Heart left ventricle (tissue), 16 donors: ENCODE data around the gene SLK. TPM values are rescaled to one million over a fixed set of nuclear protein-coding genes. Genes with fewer than 3 reads are reported as not detected.

ENCODE experiments used
- ATAC-seq, 4 donors: fragments of 200-7000 bp; cut with Tn5 transposase; one replicate each; pipeline ENCODE4 v1.9.1; 2020 to 2022; ENCODE audit warnings: moderate library complexity in 4 of 4, mild to moderate bottlenecking in 3 of 4, moderate number of reproducible peaks in 1 of 4
- DNase-seq, 5 donors: peaks; one replicate each; pipeline ENCODE4 v3.0.0-alpha.2; 2020
- H3K27ac ChIP-seq, 12 donors: fragments of 200-600 bp; sonication (generic) in 4 of 12; one replicate each; pipeline versions ENCODE4 v1.5.0 to v1.8.0; 2016 to 2022; ENCODE audit warnings: mild to moderate bottlenecking in 2 of 12
- H3K27me3 ChIP-seq, 9 donors: fragments of 200-600 bp; sonication (generic) in 2 of 9; one replicate each; pipeline versions ENCODE4 v1.5.1 to v1.8.0; 2016 to 2022; ENCODE audit warnings: mild to moderate bottlenecking in 3 of 9
- H3K36me3 ChIP-seq, 9 donors: fragments of 200-600 bp; sonication (generic) in 2 of 9; one replicate each; pipeline versions ENCODE4 v1.5.0 to v1.8.0; 2018 to 2022; ENCODE audit warnings: mild to moderate bottlenecking in 2 of 9
- H3K4me1 ChIP-seq, 12 donors: fragments of 200-600 bp; sonication (generic) in 4 of 12; one replicate each; pipeline versions ENCODE4 v1.5.0 to v1.8.0; 2016 to 2022; ENCODE audit warnings: mild to moderate bottlenecking in 3 of 12
- H3K4me3 ChIP-seq, 12 donors: fragments of 200-600 bp; sonication (generic) in 4 of 12; one replicate each; pipeline versions ENCODE4 v1.5.0 to v1.8.0; 2017 to 2022; ENCODE audit warnings: mild to moderate bottlenecking in 9 of 12, moderate library complexity in 4 of 12
- H3K9me3 ChIP-seq, 12 donors: fragments of 200-600 bp; sonication (generic) in 4 of 12; one replicate each; pipeline versions ENCODE4 v1.5.0 to v1.8.0; 2016 to 2022; ENCODE audit warnings: mild to moderate bottlenecking in 1 of 12
- POLR2A ChIP-seq, 2 donors: fragments of 450-650 bp; IDR thresholded peaks; one replicate each; pipeline ENCODE4 v1.6.1; 2017; ENCODE audit warnings: antibody characterized with exemption in 2 of 2, mild to moderate bottlenecking in 2 of 2, moderate library complexity in 2 of 2
- WGBS, 4 donors: extraction: QIAGEN DNeasy Blood & Tissue Kit in 2 of 4; methylation state at CpG; one replicate each; pipeline versions ENCODE4 v1.1.5 to v1.1.7; 2013 to 2018; 5-methylcytosine and 5-hydroxymethylcytosine counted together
- intact Hi-C, 10 donors: fragments of 100-400 bp; cut with DNase I; formaldehyde crosslinking; loops; one replicate each; pipeline versions ENCODE4 v1.11.1 to v1.14.2; 2022
- polyA plus RNA-seq, 2 donors: library from polyadenylated mRNA; stranded (reverse); fragments of 200-250 nt; gene quantifications; one replicate each; pipeline ENCODE4 v1.2.3, GENCODE V29; 2013
- total RNA-seq, 9 donors: library from RNA; depleted of rRNA in 2 of 9; stranded (reverse); fragments of >200 nt in 2 of 9; fragmentation: NEBNext Ultra II Directional in 3 of 9; extraction: Animal tissue kit (Norgen Biotek cat#: 25700) in 3 of 9; gene quantifications; one replicate each; pipeline versions ENCODE4 v1.1.0 to v1.2.4, GENCODE V29; 2016 to 2023
- TF ChIP-seq, protein P1 (sequence below), 12 donors: fragments of 200-600 bp; sonication (generic) in 4 of 12; IDR thresholded peaks; one replicate each; pipeline versions ENCODE4 v1.5.0 to v1.8.0; 2018 to 2022; ENCODE audit warnings: antibody characterized with exemption in 12 of 12, mild to moderate bottlenecking in 5 of 12
- donor health status: ischemic (EF 13 %, LVEDD 7.1; RV severe dilation, severe dysfunction).
- donor health status: healthy with polysubstance abuse.
- donor health status: DM: no; HTN: yes; CAD: no.
- donor health status: DM: no; HTN: no; CAD: no.
- donor health status: ischemic (EF 25% LVEDD 6.9; RV normal size, moderate dysfunction).
- donor health status: ischemic (EF 25% LVEDD 5.7; RV mildly dilated, moderate dysfunction).
- donor health status: healthy.
- donor health status: DM: yes; HTN: yes; CAD: no.
- donor health status: ischemic (EF 35%, LVEDD 5.7; RV mildly dilated, moderate dysfunction).
- donor health status: nonischemic (EF 11% LVEDD 7.7; RV severe dilation, severe dysfunction).
- donor health status: DM: yes; HTN: yes; CAD: no.
- donor health status: PGD.
- donor health status: ischemic (EF 29% LVEDD 5.4; RV normal size, mild dysfunction).
- donor health status: nonischemic (EF 23%, LVEDD 6.1; RV moderate dilation, normal function).

SLK gene
- total and polyA plus RNA-seq, 11 donors = 10.0 to 57.8 (median 45.2) TPM

DNA sequence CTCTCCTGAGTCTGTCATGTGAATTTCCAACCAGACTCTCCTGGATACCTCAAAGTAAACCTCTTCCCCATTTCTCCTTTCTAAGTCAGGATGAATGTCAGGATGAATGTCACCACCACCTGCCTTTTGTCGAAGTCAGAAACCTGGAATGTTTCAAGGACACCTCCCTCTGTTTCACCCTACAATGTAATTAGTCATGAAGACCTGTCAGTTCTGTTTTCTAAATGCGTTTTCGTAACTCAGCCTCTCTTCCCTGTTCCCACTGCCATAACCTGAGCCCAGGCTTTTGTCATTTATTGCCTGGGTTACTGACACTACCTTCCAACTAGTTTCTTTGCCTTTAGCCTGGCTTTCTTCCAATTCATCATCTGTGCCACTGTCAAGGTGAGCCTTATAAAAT lies 43.4 kb upstream of the SLK start:
- H3K27me3 ChIP-seq = no peaks in the 10 kb centered on the region
- H3K4me3 ChIP-seq = no peak overlapping the region
- TF ChIP-seq POLR2A (IDR thresholded peaks at IDR 0.05) = no peak
- TF ChIP-seq, protein P1, sequence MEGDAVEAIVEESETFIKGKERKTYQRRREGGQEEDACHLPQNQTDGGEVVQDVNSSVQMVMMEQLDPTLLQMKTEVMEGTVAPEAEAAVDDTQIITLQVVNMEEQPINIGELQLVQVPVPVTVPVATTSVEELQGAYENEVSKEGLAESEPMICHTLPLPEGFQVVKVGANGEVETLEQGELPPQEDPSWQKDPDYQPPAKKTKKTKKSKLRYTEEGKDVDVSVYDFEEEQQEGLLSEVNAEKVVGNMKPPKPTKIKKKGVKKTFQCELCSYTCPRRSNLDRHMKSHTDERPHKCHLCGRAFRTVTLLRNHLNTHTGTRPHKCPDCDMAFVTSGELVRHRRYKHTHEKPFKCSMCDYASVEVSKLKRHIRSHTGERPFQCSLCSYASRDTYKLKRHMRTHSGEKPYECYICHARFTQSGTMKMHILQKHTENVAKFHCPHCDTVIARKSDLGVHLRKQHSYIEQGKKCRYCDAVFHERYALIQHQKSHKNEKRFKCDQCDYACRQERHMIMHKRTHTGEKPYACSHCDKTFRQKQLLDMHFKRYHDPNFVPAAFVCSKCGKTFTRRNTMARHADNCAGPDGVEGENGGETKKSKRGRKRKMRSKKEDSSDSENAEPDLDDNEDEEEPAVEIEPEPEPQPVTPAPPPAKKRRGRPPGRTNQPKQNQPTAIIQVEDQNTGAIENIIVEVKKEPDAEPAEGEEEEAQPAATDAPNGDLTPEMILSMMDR (IDR thresholded peaks at IDR 0.05) = no peak
- H3K9me3 ChIP-seq = no peaks in the 10 kb centered on the region
- WGBS, 4 donors = 41 to 61% (median 45%) methylated on average over 3 of the region's 3 CpGs
- no peaks in the 10 kb centered on the region for H3K36me3 ChIP-seq
- H3K27ac ChIP-seq = no peak overlapping the region
- H3K4me1 ChIP-seq = peaks cover 0 to 6% (median 5%) of the 10 kb centered on the region in 12 donors
- intact Hi-C loops = loop anchor here in 3 of 10 donors (5.0 kb wide), 3 partner anchors 34 to 44 kb away; partner anchors contain the start of gene SLK (in 1 of the 3)
- ATAC-seq = peak in 2 of 4 donors; percentile 35 to 46
- no peak for DNase-seq

DNA sequence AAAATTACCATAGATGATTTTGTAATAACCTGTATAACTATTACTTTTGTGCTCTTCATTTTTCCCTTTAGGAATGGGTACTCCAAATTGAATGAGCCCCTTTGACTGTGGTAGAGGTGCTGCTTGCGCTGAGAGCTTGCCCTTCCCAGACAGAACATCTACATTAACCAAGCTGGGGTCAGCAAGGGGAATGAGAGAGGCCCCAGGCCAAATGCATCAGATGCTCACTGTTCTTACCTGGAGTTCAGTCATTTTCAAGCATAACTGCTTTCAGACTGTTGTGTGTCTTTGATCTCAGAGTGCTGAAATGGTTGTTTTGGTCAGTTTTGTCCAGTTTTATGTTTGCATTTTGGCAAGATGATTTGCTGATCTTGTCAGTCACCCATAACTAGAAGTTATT lies 41.3 kb upstream of the SLK start:
- Histone ChIP-seq H3K27ac (no peak overlapping the region), H3K4me3 (no peak overlapping the region), H3K9me3 (no peaks in the 10 kb centered on the region), H3K36me3 (no peaks in the 10 kb centered on the region), H3K4me1 (no peaks in the 10 kb centered on the region), H3K27me3 (no peaks in the 10 kb centered on the region)
- TF ChIP-seq, protein P1 (IDR thresholded peaks at IDR 0.05) = no peak
- no peak for TF ChIP-seq POLR2A (IDR thresholded peaks at IDR 0.05)
- no peak for DNase-seq
- no peak for ATAC-seq
- intact Hi-C loops = no loop called here
- WGBS, 4 donors = 93 to 98% (median 96%) methylated on average over 1 of the region's 1 CpG

DNA sequence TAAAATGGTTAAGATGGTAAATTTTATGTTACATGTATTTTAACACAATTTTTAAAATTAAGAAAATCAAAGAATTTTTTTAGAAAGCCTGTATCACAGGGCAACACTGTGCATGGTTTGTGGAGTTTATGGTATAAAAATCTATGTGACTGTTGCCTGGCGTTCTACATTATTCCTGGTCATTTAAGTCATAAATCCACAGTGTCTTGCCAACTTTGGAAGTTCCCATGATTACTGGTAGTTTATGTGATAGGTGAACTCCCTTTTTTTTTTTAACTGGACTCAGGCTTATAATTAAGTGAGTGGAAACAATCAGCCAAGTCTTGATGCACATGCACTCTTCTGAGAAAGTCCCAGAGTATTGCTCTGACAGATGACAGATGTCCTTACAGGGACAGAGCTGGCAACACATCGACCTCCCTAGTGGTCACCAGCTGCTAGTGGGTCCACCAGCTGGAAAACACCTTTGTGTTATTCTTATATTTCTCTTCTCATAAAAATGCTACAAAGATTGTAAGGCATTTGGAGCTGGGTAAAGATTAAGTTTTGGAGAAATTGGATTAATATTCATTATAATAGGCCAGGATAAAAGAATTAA lies 40.1 kb upstream of the SLK start:
- Histone ChIP-seq H3K4me1 (no peaks in the 10 kb centered on the region), H3K27me3 (no peaks in the 10 kb centered on the region), H3K9me3 (no peaks in the 10 kb centered on the region), H3K4me3 (no peak overlapping the region), H3K36me3 (no peaks in the 10 kb centered on the region), H3K27ac (no peak overlapping the region)
- WGBS, 4 donors = 62 to 73% (median 69%) methylated on average over 2 of the region's 2 CpGs
- ATAC-seq (no peak), DNase-seq (no peak)
- TF ChIP-seq POLR2A (IDR thresholded peaks at IDR 0.05) = no peak
- TF ChIP-seq, protein P1 (IDR thresholded peaks at IDR 0.05) = no peak
- intact Hi-C loops = no loop called here

DNA sequence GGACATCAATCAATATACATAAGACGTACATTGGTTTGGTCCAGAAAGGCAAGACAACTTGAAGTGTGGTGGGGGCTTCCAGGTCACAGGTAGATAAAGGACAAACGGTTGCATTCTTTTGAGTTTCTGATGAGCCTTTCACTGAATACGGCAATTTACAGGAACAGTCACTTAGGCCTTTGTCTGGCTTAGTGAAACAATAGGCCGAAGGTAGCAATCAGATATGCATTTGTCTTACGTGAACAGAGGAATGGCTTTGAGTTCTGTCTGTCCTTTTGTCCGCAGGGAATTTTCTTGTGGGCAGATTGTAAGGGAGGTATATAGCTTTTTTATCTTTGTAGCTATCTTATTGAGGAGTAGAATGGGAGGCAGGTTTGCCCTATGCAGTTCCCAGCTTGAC lies 38.2 kb upstream of the SLK start:
- H3K9me3 ChIP-seq = no peaks in the 10 kb centered on the region
- peaks cover 0 to 6% (median 0%) of the 10 kb centered on the region in 12 donors for H3K4me1 ChIP-seq
- intact Hi-C loops = no loop called here
- 88 to 93% (median 91%) methylated on average over 6 of the region's 6 CpGs for WGBS, 4 donors
- no peak overlapping the region for H3K4me3 ChIP-seq
- H3K27me3 ChIP-seq = no peaks in the 10 kb centered on the region
- no peak for TF ChIP-seq POLR2A (IDR thresholded peaks at IDR 0.05)
- TF ChIP-seq, protein P1 (IDR thresholded peaks at IDR 0.05) = no peak
- H3K27ac ChIP-seq = no peak overlapping the region
- no peak for ATAC-seq
- no peak for DNase-seq
- H3K36me3 ChIP-seq = no peaks in the 10 kb centered on the region
